ENCODE results near the gene RBM44. TPM values are rescaled to one million over a fixed set of nuclear protein-coding genes. Genes with fewer than 3 reads are reported as not detected.

RBM44 gene
- total and polyA plus RNA-seq, 2 experiments from 2014 or later: 0.53 to 0.76 TPM

- no peak for TF ChIP-seq CTCF (IDR thresholded peaks at IDR 0.05; ENCODE audit: poor library complexity)
- TF ChIP-seq EZH2 (IDR thresholded peaks at IDR 0.05; ENCODE audit: borderline replicate concordance): no peak
- TF ChIP-seq EZH2phosphoT487 (IDR thresholded peaks at IDR 0.05; ENCODE audit: low read depth, severe bottlenecking, unreplicated experiment): no peak
- H3K9me3 ChIP-seq (ENCODE audit: low read depth): no peaks in the 10 kb centered on the region
- H3K9me2 ChIP-seq (replicated peaks; ENCODE audit: insufficient read depth): no peaks in the 10 kb centered on the region
- no peaks in the 10 kb centered on the region for H3K36me3 ChIP-seq (replicated peaks; ENCODE audit: insufficient read depth, low read depth)
- WGBS (ENCODE audit: low lambda C conversion rate, missing lambda C conversion rate): 74% methylated on average over 1 of the region's 1 CpG
- no peak for DNase-seq (ENCODE audit: low spot score)
- H3K79me2 ChIP-seq: no peaks in the 10 kb centered on the region
- H2AFZ ChIP-seq: no peak overlapping the region
- no peaks in the 10 kb centered on the region for H4K20me1 ChIP-seq (ENCODE audit: insufficient read depth, poor library complexity, severe bottlenecking)
- no peaks in the 10 kb centered on the region for H3K27me3 ChIP-seq
- H3K4me2 ChIP-seq: no peak overlapping the region
- H3K27ac ChIP-seq: no peak overlapping the region
- no peak overlapping the region for H3K4me3 ChIP-seq
- peaks cover 4% of the 10 kb centered on the region for H3K4me1 ChIP-seq (ENCODE audit: insufficient read depth)
These were observed 18.0 kb downstream of the RBM44 start for GRCh38 chr2:237816531-237816930.

- Histone ChIP-seq H3K9me2 (replicated peaks; ENCODE audit: insufficient read depth) (no peaks in the 10 kb centered on the region), H3K4me2 (no peak overlapping the region)
These were observed 19.5 kb downstream of the RBM44 start for GRCh38 chr2:237818066-237818473.

DNA sequence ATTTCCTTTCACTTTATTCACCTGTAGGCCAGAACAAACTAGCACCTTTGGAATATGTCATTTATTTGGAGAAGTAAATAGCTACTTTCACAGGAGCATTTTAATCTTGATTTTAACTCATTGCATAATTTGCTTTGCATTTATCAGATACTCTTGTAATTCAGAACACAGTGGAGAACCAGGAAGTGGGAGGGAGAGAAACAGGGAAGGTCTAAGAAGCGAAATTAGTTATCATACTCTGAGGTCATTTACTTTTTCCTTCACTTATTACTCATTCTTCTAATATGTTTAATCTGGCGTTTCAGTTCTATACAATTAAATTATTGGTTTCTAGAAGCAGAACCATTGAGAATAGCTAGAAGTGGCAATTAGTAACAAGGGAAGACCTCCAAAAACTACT lies 20.7 kb downstream of the RBM44 start:
- DNase-seq (ENCODE audit: low spot score): no peak
- Histone ChIP-seq H3K36me3 (replicated peaks; ENCODE audit: insufficient read depth, low read depth) (no peaks in the 10 kb centered on the region), H3K4me2 (no peak overlapping the region), H3K27me3 (no peaks in the 10 kb centered on the region), H3K9me3 (ENCODE audit: low read depth) (no peaks in the 10 kb centered on the region), H3K4me3 (no peak overlapping the region), H3K9me2 (replicated peaks; ENCODE audit: insufficient read depth) (no peaks in the 10 kb centered on the region), H3K79me2 (no peaks in the 10 kb centered on the region), H3K4me1 (ENCODE audit: insufficient read depth) (peaks cover 4% of the 10 kb centered on the region), H4K20me1 (ENCODE audit: insufficient read depth, poor library complexity, severe bottlenecking) (no peaks in the 10 kb centered on the region), H3K27ac (no peak overlapping the region), H2AFZ (no peak overlapping the region)
- TF ChIP-seq EZH2phosphoT487 (IDR thresholded peaks at IDR 0.05; ENCODE audit: low read depth, severe bottlenecking, unreplicated experiment): no peak
- TF ChIP-seq EZH2 (IDR thresholded peaks at IDR 0.05; ENCODE audit: borderline replicate concordance): no peak
- no peak for TF ChIP-seq CTCF (IDR thresholded peaks at IDR 0.05; ENCODE audit: poor library complexity)
- WGBS (ENCODE audit: low lambda C conversion rate, missing lambda C conversion rate): 86% methylated on average over 2 of the region's 2 CpGs

More at GRCh38 chr2:237818066-237818473, 19.5 kb downstream of the RBM44 start:
- Histone ChIP-seq H3K4me1 (ENCODE audit: insufficient read depth) (peaks cover 4% of the 10 kb centered on the region), H2AFZ (no peak overlapping the region), H3K36me3 (replicated peaks; ENCODE audit: insufficient read depth, low read depth) (no peaks in the 10 kb centered on the region), H3K4me3 (no peak overlapping the region), H3K9me3 (ENCODE audit: low read depth) (no peaks in the 10 kb centered on the region), H3K79me2 (no peaks in the 10 kb centered on the region), H3K27me3 (no peaks in the 10 kb centered on the region), H3K27ac (no peak overlapping the region), H4K20me1 (ENCODE audit: insufficient read depth, poor library complexity, severe bottlenecking) (no peaks in the 10 kb centered on the region)
- TF ChIP-seq CTCF (IDR thresholded peaks at IDR 0.05; ENCODE audit: poor library complexity) (no peak), EZH2phosphoT487 (IDR thresholded peaks at IDR 0.05; ENCODE audit: low read depth, severe bottlenecking, unreplicated experiment) (no peak), EZH2 (IDR thresholded peaks at IDR 0.05; ENCODE audit: borderline replicate concordance) (no peak)
- WGBS (ENCODE audit: low lambda C conversion rate, missing lambda C conversion rate): 47% methylated on average over 5 of the region's 5 CpGs
- DNase-seq (ENCODE audit: low spot score): peak; percentile 23

- H3K27ac ChIP-seq: no peak overlapping the region
- no peak overlapping the region for H3K4me2 ChIP-seq
- H3K4me1 ChIP-seq (ENCODE audit: insufficient read depth): peaks cover 4% of the 10 kb centered on the region
- H3K4me3 ChIP-seq: no peak overlapping the region
- no peaks in the 10 kb centered on the region for H3K27me3 ChIP-seq
- no peak for DNase-seq (ENCODE audit: low spot score)
- H3K9me2 ChIP-seq (replicated peaks; ENCODE audit: insufficient read depth): no peaks in the 10 kb centered on the region
- WGBS (ENCODE audit: low lambda C conversion rate, missing lambda C conversion rate): 92% methylated on average over 2 of the region's 2 CpGs
- no peaks in the 10 kb centered on the region for H3K79me2 ChIP-seq
- no peaks in the 10 kb centered on the region for H3K36me3 ChIP-seq (replicated peaks; ENCODE audit: insufficient read depth, low read depth)
- TF ChIP-seq EZH2 (IDR thresholded peaks at IDR 0.05; ENCODE audit: borderline replicate concordance) (no peak), EZH2phosphoT487 (IDR thresholded peaks at IDR 0.05; ENCODE audit: low read depth, severe bottlenecking, unreplicated experiment) (no peak), CTCF (IDR thresholded peaks at IDR 0.05; ENCODE audit: poor library complexity) (no peak)
- H2AFZ ChIP-seq: no peak overlapping the region
- no peaks in the 10 kb centered on the region for H3K9me3 ChIP-seq (ENCODE audit: low read depth)
- H4K20me1 ChIP-seq (ENCODE audit: insufficient read depth, poor library complexity, severe bottlenecking): no peaks in the 10 kb centered on the region
These were observed 21.8 kb downstream of the RBM44 start for GRCh38 chr2:237820421-237820820.
